Testis (tissue), 2 donors: ENCODE measurements around the gene PPARGC1A.

Experiments
- CTCF ChIP-seq, 3 experiments: fragments of 450-650 bp in 2 of 3; fragments of 200-600 bp in 1 of 3; sonication (generic) in 1 of 3; IDR thresholded peaks; one replicate each; pipeline ENCODE4 v1.5.1; 2016 to 2019; ENCODE audit warnings: antibody characterized with exemption in 3 of 3, mild to moderate bottlenecking in 2 of 3, moderate library complexity in 1 of 3
- POLR2A ChIP-seq: fragments of 450-650 bp; IDR thresholded peaks from one replicate; pipeline ENCODE4 v1.6.1; 2017; ENCODE audit warnings: antibody characterized with exemption, mild to moderate bottlenecking, moderate library complexity

- TF ChIP-seq CTCF (IDR thresholded peaks at IDR 0.05) (no peak), POLR2A (no peak)
These were observed 6.8 kb downstream of the PPARGC1A start for GRCh38 chr4:23882976-23883531.
